GM18519 (cell line): ENCODE data around the gene IKZF2.

Experiments used
- ATAC-seq: cut with Tn5 transposase; IDR thresholded peaks from one replicate; pipeline ENCODE4 v1.9.1; 2021; ENCODE audit warnings: mild to moderate bottlenecking, moderate library complexity; ENCODE audit not compliant: unreplicated experiment, low FRiP score

IKZF2 gene

GRCh38 chr2:213156717-213157116 is 5.3 kb upstream of the IKZF2 start:
- ATAC-seq: no peak

DNA sequence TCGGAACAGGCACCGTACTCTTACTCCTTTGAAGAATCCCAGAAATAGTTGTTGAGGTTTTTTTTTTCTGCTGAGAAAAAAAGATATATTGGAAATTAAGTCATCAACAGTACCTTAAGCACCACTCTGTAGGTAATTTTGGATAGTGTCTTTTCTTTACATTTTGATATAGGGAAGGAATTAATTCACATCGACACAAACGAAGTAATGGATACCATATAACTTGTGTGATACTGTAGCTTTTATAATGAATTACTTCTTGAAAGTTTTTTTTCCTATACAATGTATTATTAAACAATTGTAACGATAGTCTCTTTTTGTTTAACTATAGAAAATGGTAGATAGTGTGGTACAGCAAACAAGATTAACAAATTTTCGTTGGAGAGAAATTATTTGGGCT is 1.5 kb upstream of the IKZF2 start:
- ATAC-seq: no peak

DNA sequence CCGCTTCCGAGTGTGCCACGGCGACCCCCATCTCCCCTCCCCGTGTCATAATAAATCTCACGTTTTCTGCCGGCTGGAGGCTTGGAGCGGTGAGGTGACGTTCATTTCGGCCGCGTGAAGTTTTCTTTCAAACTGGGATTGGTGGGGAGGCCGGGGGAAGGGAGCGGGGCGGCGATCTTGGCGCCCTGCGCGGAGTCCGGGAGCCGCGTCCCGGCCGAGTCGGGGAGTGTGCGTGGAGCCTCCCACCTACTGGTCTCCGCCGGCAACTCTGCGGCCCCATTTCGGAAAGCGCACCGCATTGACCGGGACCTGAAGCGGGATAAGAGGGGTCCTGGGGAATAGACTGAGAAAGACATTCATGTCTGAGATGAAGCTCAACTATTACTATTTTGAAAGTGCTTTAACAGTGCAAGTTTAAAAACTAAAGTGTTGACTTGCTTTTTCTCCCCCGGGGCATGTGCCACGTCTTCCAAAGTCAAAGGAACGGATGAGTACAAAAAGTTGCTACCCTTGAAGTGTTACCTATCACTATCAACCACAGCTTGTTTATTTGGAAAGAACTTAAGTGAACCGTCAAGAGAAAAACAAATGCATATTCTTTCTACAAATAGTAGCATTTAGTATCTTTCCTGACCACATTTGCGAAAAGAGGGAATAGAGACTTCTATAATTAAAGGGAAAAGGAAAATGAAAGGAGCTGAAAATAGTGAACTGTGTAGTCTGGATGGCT is 818 bp upstream of the IKZF2 start:
- peak; percentile 1 for ATAC-seq

DNA sequence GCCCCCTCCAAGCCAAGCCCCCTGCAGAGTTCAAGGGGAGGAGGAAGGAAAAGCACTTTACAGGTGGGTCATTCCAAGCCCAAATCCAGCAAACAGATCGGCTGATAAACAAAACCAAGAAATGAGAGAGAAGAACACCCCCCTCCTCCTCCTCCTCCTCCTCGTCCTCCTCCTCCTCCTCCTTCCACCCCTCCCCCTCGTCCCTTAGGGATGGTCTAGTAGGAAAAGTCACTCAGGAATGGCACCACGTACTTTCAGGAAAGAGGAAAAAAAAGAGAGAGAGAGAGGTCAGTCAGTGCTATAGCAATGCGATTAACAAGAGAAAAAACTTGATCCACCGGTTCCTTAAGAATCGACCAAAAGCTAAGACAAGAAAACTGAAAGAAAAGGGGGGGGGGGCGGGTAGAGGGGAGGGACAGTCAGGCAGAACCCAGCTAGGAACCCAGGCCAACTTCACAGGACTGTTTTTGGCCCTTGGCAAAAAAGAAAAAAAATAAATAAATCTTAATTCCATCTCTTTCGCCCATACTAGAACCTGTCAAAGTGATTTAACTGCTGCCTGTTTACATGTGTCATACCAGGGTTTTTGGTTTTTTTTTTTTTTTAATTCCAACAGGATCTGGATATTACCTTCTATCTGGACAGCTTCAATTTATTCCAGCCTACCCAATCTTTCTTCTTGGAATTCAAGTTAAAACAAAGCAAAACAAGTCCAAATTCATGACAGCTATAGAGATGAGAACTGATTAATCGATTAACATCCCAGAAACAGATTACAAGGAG is 906 bp downstream of the IKZF2 start:
- ATAC-seq: no peak

- no peak for ATAC-seq
These were observed 1.5 kb downstream of the IKZF2 start for GRCh38 chr2:213149949-213150314.

GRCh38 chr2:213149294-213149875 is 2.0 kb downstream of the IKZF2 start:
- no peak for ATAC-seq

DNA sequence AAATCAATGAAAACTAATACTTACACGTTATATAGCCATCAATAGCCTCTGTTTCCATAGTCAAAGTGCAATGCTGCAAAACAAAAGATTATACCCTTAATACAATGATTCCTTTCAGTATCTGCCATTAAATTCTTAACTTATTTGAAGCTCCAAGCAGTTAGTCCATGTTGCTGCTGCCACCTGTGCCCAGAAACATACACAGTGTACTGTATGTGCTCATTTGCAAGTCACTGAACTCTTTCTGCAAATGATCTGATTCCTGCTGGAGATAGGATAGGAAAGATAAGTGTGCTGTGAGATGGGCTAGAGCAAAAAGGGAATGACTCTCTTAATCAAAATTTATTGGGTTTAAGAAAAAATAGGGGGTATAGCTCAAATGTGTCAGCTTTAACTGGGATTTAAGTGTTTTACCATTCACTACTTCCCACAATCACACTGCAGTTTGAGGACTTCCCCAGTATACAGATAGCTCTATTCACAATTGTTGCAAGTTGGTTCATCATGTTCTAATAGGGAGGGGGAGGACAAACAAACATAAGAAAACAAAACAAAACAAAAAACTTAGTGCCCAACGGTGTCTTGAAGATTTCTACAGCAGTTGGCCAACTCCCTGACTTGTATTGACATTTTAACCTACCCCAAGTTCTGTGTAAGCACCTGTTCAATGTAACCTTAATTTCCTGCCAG is 2.7 kb downstream of the IKZF2 start:
- no peak for ATAC-seq

DNA sequence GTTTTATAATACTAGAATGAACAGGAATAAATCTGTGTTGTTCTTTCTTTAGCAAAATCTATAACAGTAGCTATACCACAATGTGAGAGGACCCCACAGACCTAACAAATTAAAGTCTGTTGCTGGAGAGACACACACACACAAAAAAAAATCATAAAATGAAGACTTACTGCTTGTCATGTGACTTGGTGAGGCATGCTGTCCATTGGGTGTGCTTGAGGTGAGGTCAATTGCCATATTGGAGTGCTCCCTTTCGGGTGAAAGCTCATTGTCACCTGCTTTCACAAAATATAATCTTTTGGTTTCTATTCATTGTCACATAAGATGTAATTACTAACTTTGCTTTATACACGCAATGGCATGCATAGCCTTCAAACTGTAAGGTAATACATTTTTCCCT is 3.9 kb downstream of the IKZF2 start:
- ATAC-seq: peak; percentile 25

- no peak for ATAC-seq
These were observed 5.6 kb downstream of the IKZF2 start for GRCh38 chr2:213145715-213146242.

DNA sequence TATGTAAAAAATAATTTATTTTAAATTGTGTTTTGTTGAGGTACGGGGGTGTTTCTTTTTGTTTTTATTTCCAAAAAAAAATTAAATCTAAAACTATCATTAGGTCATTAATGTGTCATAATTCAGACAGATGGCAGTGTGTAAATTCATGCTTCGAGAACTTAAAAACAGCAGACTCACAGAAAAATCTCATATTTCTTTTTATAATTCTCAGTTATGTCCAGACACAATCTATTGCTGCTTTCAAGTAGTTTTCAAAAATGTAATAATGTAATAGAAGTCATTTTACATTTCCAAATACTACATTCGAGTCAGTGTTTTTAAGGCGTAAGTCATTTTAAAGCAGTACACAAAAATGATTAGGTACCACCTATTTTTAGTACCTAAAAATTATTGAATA is 14.3 kb downstream of the IKZF2 start:
- ATAC-seq: no peak

DNA sequence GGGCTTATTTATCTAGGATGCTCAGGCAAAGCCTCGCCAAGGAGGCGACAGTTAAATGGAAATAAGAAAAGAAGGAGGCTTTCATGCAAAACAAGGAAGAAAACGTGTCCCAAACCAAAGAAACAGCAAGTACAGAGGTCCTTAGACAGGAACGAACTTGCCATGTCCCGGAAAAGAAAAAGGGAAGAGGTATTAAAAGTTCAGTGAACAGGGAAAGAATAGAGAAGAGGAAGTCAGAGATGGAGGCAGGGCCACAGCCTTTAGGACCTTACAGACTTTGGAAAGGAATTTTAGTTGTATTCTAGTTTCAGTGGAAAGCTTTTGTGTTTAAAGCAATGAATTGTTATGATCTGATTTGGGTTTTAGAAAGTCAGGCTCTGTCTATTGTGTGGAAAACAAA is 22.1 kb downstream of the IKZF2 start:
- ATAC-seq: no peak

DNA sequence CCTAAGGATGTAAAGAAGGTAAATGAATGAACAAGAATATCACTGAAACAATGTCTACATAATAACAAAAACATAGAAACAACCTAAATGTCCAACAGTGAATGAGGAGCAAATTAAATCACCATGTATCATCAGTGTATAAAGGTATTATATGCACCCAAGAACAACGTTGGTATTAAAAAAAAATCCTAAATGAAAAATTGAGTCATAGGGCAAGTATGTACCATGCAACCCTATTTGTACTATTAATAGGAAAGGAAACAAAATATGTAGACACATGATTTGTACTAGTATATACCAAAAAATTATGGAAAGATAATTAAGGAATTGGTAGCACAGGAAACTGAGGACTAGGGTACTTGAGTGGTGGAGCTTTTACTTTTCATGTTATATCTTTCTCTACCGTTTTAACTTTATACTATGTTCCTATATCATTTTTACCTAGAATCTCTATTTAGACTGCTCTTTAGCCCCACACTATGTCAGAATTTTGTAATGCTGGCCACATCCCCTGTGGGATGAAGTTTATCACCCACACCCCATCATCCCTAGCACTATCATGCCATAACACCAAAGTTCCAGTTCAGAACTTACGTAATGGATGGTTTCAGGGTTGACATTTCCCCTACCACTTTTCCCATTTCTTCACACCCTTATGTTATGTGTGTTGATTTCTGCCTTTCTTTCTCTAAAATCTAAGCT is 25.6 kb downstream of the IKZF2 start:
- no peak for ATAC-seq

- no peak for ATAC-seq
These were observed 28.7 kb downstream of the IKZF2 start for GRCh38 chr2:213122725-213123124.

DNA sequence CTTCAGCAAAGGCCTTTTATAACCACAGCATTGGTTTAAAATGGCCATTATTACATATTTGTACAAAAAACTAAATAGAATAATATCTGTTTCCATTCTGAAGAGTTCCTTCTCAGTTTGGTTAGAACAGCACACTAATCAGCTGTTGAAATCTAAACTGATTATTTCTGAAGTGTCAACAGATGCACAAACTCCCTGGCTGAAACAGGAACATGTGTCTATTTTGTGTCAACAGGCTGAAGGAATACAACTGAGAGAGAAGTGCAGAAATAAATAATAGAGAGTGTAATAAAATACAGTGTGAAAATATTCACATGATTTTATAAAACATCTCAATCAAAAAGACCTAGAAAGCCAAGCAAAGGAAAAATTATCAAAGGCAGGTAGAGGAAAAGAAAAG is 29.7 kb downstream of the IKZF2 start:
- ATAC-seq: no peak

DNA sequence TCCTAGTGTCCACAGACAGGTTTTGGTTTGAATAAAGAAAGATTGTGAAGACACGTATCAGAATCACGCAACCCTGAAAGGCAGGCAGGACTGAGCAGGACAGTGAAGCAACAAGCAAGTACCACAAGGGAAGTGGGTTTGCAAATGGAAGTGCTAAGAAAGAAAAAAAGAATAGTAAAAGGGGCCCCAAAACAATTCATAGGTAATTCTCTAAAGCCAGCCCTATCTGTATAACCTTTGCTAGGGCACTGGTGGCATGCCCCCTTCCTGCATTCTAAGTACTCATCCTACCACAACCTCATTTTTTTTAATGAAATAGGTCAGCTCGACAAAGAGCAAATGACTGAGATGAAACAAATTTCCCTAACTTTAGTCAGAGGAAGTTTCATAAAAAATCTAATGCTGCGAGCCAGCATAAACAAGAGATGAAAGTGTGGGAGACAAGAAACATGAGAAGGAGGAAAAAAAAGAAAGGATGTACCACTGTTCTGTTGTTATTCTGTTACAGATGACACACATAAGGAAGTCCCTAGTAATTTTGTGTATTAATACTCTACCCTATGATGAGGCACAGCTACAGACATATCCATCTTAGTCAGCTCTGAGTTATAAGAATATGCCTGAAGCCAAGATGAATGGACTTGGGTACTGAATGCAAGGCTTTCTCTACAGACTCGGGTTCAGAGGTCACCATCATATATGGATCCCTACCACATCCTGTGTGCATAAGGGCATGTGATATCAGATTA is 32.2 kb downstream of the IKZF2 start:
- peak; percentile 65 for ATAC-seq

- ATAC-seq: no peak
These were observed 43.1 kb downstream of the IKZF2 start for GRCh38 chr2:213108308-213108707.

DNA sequence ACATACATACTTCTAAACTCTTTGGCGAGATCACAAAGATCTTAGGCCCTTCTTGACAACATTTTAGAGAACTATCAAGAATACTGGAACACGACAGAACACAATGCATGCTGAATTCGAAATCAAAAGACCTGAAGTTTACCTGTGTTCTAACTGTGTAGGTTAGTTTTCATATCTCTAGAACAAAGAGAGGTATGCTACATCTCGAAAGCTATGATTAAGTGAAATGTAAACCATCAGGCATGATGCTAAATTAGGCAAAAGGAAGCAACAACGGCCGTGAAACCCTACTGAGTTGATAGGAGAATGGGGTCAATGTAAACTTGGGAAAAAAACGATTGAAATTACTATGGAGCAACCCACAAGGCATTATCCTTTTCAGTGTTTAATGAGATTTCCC is 43.7 kb downstream of the IKZF2 start:
- no peak for ATAC-seq

GRCh38 chr2:213105212-213105611 is 46.2 kb downstream of the IKZF2 start:
- ATAC-seq: no peak

GRCh38 chr2:213104903-213105202 is 46.6 kb downstream of the IKZF2 start:
- no peak for ATAC-seq
